ENCODE data around the gene MIDN.

DNA sequence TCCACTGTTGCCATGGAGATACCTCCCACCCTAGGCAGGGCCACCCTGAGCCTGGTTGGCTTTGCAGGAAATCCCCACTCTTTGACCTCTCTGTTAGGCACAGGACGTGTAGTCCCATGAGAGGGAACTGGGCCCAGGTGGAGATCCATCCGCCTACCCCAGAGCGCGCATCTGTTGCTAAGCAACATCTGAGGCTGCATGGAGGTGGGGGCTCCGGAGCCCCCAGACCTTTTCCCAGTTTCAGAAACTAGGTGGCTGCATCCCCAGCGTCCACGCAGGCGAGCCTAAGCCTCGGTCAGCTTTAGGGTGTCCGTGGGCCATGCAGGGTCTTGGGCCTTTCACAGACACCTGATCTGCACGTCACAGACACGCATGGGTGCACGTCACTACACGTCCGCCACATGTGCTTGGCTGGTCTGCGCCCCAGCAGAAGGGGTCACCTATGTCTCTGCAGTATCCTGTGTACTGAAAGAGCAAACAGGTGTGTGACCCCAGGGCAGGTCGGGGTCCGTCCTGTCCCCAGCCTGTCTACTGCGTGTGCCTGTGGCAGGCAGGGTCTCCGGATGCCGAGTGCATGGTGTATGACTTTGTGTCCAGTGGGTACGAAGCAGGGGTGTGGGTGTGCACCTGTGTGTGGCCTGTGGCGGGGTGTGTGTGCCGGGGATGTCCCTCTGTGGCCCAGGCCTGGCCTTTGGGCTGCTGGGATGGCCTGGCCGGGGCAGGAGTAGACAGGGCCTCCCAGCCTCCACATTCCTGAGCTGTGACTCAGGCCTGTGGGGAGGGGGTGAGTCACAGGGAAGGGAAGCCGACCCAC, 16.6 kb downstream of the MIDN start:
- TF ChIP-seq, protein P1, sequence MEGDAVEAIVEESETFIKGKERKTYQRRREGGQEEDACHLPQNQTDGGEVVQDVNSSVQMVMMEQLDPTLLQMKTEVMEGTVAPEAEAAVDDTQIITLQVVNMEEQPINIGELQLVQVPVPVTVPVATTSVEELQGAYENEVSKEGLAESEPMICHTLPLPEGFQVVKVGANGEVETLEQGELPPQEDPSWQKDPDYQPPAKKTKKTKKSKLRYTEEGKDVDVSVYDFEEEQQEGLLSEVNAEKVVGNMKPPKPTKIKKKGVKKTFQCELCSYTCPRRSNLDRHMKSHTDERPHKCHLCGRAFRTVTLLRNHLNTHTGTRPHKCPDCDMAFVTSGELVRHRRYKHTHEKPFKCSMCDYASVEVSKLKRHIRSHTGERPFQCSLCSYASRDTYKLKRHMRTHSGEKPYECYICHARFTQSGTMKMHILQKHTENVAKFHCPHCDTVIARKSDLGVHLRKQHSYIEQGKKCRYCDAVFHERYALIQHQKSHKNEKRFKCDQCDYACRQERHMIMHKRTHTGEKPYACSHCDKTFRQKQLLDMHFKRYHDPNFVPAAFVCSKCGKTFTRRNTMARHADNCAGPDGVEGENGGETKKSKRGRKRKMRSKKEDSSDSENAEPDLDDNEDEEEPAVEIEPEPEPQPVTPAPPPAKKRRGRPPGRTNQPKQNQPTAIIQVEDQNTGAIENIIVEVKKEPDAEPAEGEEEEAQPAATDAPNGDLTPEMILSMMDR (IDR thresholded peaks at IDR 0.05; ENCODE audit: low read length) = no peak
- TF ChIP-seq EZH2 (IDR thresholded peaks at IDR 0.05; ENCODE audit: borderline replicate concordance, low read length) = no peak
